Measurements from ENCODE around the gene PRKCI. TPM values are rescaled to one million over a fixed set of nuclear protein-coding genes. Genes with fewer than 3 reads are reported as not detected.

The PRKCI gene
- total and polyA plus RNA-seq, 2 donors (not counting 1 experiment from before 2014, with no cell fraction given), result 1.8 to 11.1 TPM

- no peaks in the 10 kb centered on the region for H3K27me3 Mint-ChIP-seq
- H3K4me3 Mint-ChIP-seq, result no peak overlapping the region
- H3K36me3 ChIP-seq (replicated peaks in 1 of 2; ENCODE audit: control extremely low read depth in 1 of 2, control insufficient read depth in 1 of 2, extremely low read depth in 1 of 2, insufficient read depth in 2 of 2, low read length in 1 of 2), result no peaks in the 10 kb centered on the region
- H3K4me3 ChIP-seq (ENCODE audit: control extremely low read depth in 1 of 5, extremely low read depth in 1 of 5, insufficient read depth in 1 of 5, low read depth in 2 of 5, low read length in 4 of 5), result no peak overlapping the region
- no peak overlapping the region for H3K9ac ChIP-seq (ENCODE audit: low read length)
- ATAC-seq (ENCODE audit: low read depth) (no peak), DNase-seq (no peak)
- no peak overlapping the region for H2AFZ ChIP-seq (ENCODE audit: insufficient read depth, low read depth, low read length, poor library complexity, severe bottlenecking)
- peaks cover 6% of the 10 kb centered on the region in 2 donors for H3K4me1 ChIP-seq (ENCODE audit: control insufficient read depth in 2 of 2, insufficient read depth in 2 of 2, low read length in 2 of 2)
- WGBS (ENCODE audit: insufficient coverage), result 98% methylated on average over 4 of the region's 6 CpGs
- H3K27ac ChIP-seq (ENCODE audit: low read length in 2 of 2), result no peak overlapping the region
- H3K79me2 ChIP-seq (ENCODE audit: control insufficient read depth, insufficient read depth, low read length), result no peaks in the 10 kb centered on the region
- no peak overlapping the region for H3K4me2 ChIP-seq (replicated peaks; ENCODE audit: low read depth, low read length, poor library complexity, severe bottlenecking)
- H3K9me3 ChIP-seq (ENCODE audit: control extremely low read depth in 1 of 3, control insufficient read depth in 2 of 3, insufficient read depth in 1 of 3, low read length in 2 of 3), result peaks cover 0 to 9% (median 0%) of the 10 kb centered on the region in 3 donors
- no peak for TF ChIP-seq EZH2 (IDR thresholded peaks at IDR 0.05; ENCODE audit: borderline replicate concordance, insufficient read depth, low read depth, low read length, poor library complexity, severe bottlenecking)
- no peak for TF ChIP-seq CTCF (IDR thresholded peaks at IDR 0.05)
- H4K20me1 ChIP-seq (ENCODE audit: control insufficient read depth, insufficient read depth, low read length, poor library complexity, severe bottlenecking), result no peaks in the 10 kb centered on the region
- peaks cover 10% of the 10 kb centered on the region for H3K4me1 Mint-ChIP-seq
- POLR2A ChIA-PET, result no interaction called here
- CTCF ChIA-PET, result interaction anchor here (0.6 to 0.7 kb wide), 3 partner anchors 42 to 488 kb away, joined by 3 to 4 read pairs (median 3); no protein-coding TSS in a partner anchor
- intact Hi-C loops (cut with micrococcal nuclease), result no loop called here
- H3K27ac Mint-ChIP-seq, result no peak overlapping the region
- no peaks in the 10 kb centered on the region for H3K27me3 ChIP-seq (replicated peaks in 1 of 4; ENCODE audit: control extremely low read depth in 1 of 4, control insufficient read depth in 3 of 4, insufficient read depth in 4 of 4, low read length in 3 of 4)
- no peaks in the 10 kb centered on the region for H3K9me3 Mint-ChIP-seq (ENCODE audit: insufficient read depth)
These were observed 101.1 kb downstream of the PRKCI start for GRCh38 chr3:170323331-170323730.

- intact Hi-C loops (cut with micrococcal nuclease), result no loop called here
- H3K4me1 Mint-ChIP-seq, result peaks cover 10% of the 10 kb centered on the region
- Histone ChIP-seq H3K9ac (ENCODE audit: low read length) (no peak overlapping the region), H3K4me2 (replicated peaks; ENCODE audit: low read depth, low read length, poor library complexity, severe bottlenecking) (no peak overlapping the region), H3K36me3 (replicated peaks in 1 of 2; ENCODE audit: control extremely low read depth in 1 of 2, control insufficient read depth in 1 of 2, extremely low read depth in 1 of 2, insufficient read depth in 2 of 2, low read length in 1 of 2) (no peaks in the 10 kb centered on the region), H3K9me3 (ENCODE audit: control extremely low read depth in 1 of 3, control insufficient read depth in 2 of 3, insufficient read depth in 1 of 3, low read length in 2 of 3) (peaks cover 0 to 9% (median 0%) of the 10 kb centered on the region in 3 donors), H3K4me1 (ENCODE audit: control insufficient read depth in 2 of 2, insufficient read depth in 2 of 2, low read length in 2 of 2) (peaks cover 6% of the 10 kb centered on the region in 2 donors), H3K27me3 (replicated peaks in 1 of 4; ENCODE audit: control extremely low read depth in 1 of 4, control insufficient read depth in 3 of 4, insufficient read depth in 4 of 4, low read length in 3 of 4) (no peaks in the 10 kb centered on the region), H2AFZ (ENCODE audit: insufficient read depth, low read depth, low read length, poor library complexity, severe bottlenecking) (no peak overlapping the region), H3K27ac (ENCODE audit: low read length in 2 of 2) (no peak overlapping the region), H3K79me2 (ENCODE audit: control insufficient read depth, insufficient read depth, low read length) (no peaks in the 10 kb centered on the region), H3K4me3 (ENCODE audit: control extremely low read depth in 1 of 5, extremely low read depth in 1 of 5, insufficient read depth in 1 of 5, low read depth in 2 of 5, low read length in 4 of 5) (no peak overlapping the region), H4K20me1 (ENCODE audit: control insufficient read depth, insufficient read depth, low read length, poor library complexity, severe bottlenecking) (no peaks in the 10 kb centered on the region)
- H3K27me3 Mint-ChIP-seq, result no peaks in the 10 kb centered on the region
- CTCF ChIA-PET, result interaction anchor here (0.6 to 1.4 kb wide), 4 partner anchors 10 to 113 kb away, joined by 3 to 6 read pairs (median 4); no protein-coding TSS in a partner anchor
- no peaks in the 10 kb centered on the region for H3K9me3 Mint-ChIP-seq (ENCODE audit: insufficient read depth)
- POLR2A ChIA-PET, result no interaction called here
- H3K27ac Mint-ChIP-seq, result no peak overlapping the region
- WGBS (ENCODE audit: insufficient coverage), result 100% methylated on average over 1 of the region's 3 CpGs
- H3K4me3 Mint-ChIP-seq, result no peak overlapping the region
- no peak for ATAC-seq (ENCODE audit: low read depth)
- DNase-seq, result no peak
- no peak for TF ChIP-seq EZH2 (IDR thresholded peaks at IDR 0.05; ENCODE audit: borderline replicate concordance, insufficient read depth, low read depth, low read length, poor library complexity, severe bottlenecking)
- TF ChIP-seq CTCF (IDR thresholded peaks at IDR 0.05), result no peak
These were observed 102.7 kb downstream of the PRKCI start for GRCh38 chr3:170324962-170325361.
